ENCODE results near the gene THTPA. TPM values are rescaled to one million over a fixed set of nuclear protein-coding genes. Genes with fewer than 3 reads are reported as not detected.

The THTPA gene
- total RNA-seq, 1 donor from 2014 or later = 4.5 TPM

DNA sequence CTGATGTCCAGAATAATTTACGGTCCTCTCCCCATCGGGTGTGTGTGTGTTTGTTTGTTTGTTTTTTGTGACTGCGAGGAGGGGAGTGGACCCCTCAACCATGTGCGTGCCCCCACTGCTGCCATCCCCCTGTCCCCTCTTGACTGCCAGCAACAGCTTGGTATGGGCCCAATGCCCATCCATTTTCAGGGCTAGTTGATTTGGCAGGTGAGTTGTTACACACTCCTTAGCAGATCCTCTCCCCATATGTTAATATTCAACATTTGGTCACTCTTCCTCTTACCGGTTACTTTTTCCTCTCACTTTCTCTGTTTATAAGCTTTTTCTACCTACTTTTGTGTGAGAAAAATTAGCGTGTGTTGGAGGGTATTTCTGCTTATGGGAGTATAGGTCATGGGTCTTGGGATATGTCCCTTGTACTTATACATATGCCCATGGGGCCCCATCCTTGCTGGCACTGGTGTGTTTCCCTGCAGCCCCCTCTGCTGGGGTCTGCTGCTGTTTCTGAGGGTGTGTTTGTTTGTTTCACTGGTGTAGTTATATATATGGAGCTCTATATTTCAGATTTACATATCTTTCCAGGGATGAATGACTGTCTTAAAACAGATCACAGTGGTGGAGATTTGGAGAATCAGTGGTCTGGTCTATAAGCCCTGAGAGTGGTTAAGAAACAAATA is 38.3 kb upstream of the THTPA start:
- Histone ChIP-seq H3K4me3 (ENCODE audit: low read depth, low read length) (no peak overlapping the region), H3K36me3 (ENCODE audit: control insufficient read depth, insufficient read depth, low read length) (no peaks in the 10 kb centered on the region), H3K27me3 (ENCODE audit: control insufficient read depth, insufficient read depth, low read length) (no peaks in the 10 kb centered on the region)
- DNase-seq (ENCODE audit: low read depth) (no peak), FAIRE-seq (no peak)
- TF ChIP-seq, protein P1, sequence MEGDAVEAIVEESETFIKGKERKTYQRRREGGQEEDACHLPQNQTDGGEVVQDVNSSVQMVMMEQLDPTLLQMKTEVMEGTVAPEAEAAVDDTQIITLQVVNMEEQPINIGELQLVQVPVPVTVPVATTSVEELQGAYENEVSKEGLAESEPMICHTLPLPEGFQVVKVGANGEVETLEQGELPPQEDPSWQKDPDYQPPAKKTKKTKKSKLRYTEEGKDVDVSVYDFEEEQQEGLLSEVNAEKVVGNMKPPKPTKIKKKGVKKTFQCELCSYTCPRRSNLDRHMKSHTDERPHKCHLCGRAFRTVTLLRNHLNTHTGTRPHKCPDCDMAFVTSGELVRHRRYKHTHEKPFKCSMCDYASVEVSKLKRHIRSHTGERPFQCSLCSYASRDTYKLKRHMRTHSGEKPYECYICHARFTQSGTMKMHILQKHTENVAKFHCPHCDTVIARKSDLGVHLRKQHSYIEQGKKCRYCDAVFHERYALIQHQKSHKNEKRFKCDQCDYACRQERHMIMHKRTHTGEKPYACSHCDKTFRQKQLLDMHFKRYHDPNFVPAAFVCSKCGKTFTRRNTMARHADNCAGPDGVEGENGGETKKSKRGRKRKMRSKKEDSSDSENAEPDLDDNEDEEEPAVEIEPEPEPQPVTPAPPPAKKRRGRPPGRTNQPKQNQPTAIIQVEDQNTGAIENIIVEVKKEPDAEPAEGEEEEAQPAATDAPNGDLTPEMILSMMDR (IDR thresholded peaks at IDR 0.05; ENCODE audit: insufficient read depth, low read length, severe bottlenecking) = no peak

DNA sequence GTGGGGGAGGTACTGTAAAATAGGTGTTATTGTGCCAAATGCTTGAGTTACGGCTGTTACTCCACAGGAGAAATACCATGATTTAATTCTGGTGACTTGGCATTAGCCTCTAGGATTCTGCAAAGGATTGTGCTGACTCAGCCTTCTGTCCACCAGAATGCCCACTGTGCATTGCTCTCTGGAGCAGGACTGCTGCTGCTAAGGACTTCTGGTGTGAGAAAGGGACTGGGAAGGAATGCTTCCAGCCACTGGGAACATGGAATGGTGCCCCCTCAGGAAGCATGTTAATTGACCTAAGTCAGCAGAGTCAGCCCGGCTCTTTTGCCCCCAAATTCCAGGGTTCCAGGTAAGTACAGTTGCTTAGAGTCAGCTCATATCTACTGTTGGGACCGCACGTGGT is 37.4 kb upstream of the THTPA start:
- Histone ChIP-seq H3K4me3 (ENCODE audit: low read depth, low read length) (no peak overlapping the region), H3K27me3 (ENCODE audit: control insufficient read depth, insufficient read depth, low read length) (no peaks in the 10 kb centered on the region), H3K36me3 (ENCODE audit: control insufficient read depth, insufficient read depth, low read length) (no peaks in the 10 kb centered on the region)
- DNase-seq (ENCODE audit: low read depth) (no peak), FAIRE-seq (no peak)
- TF ChIP-seq, protein P1 (IDR thresholded peaks at IDR 0.05; ENCODE audit: insufficient read depth, low read length, severe bottlenecking) = no peak

DNA sequence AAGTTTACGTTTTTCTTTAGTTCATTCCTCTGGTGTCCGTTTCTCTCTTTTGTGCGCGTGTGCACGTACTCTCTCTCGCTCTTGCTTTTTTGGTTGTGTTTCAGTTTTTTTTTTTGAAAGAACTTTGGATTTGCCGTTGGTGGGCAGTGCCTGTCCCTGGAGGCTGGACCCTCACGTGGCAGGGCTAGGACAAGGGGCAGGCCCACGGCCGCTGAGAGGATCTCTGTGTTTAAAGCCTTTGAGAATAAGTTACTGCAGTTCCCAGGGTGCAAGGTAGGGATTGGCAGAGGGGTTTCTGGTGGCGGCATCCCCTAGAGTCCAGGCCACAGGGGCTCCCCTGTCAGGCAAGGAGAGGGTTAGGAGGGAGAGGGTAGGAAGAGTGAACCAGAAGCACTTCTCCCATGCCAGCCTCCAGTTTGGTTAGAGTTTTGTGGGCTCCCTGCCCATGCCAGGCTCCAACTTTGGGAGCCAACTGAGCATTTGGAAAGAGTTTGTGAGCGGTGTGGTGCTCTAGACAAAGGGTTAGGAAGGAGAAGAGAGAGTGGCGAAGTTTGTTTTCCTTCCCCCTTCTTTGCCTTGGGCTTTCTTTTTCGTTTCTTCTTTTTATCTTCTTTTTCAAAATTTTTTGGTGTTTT is 35.1 kb upstream of the THTPA start:
- TF ChIP-seq, protein P1 (IDR thresholded peaks at IDR 0.05; ENCODE audit: insufficient read depth, low read length, severe bottlenecking) = no peak
- no peaks in the 10 kb centered on the region for H3K36me3 ChIP-seq (ENCODE audit: control insufficient read depth, insufficient read depth, low read length)
- no peak for FAIRE-seq
- DNase-seq (ENCODE audit: low read depth) = no peak
- H3K4me3 ChIP-seq (ENCODE audit: low read depth, low read length) = no peak overlapping the region
- no peaks in the 10 kb centered on the region for H3K27me3 ChIP-seq (ENCODE audit: control insufficient read depth, insufficient read depth, low read length)

DNA sequence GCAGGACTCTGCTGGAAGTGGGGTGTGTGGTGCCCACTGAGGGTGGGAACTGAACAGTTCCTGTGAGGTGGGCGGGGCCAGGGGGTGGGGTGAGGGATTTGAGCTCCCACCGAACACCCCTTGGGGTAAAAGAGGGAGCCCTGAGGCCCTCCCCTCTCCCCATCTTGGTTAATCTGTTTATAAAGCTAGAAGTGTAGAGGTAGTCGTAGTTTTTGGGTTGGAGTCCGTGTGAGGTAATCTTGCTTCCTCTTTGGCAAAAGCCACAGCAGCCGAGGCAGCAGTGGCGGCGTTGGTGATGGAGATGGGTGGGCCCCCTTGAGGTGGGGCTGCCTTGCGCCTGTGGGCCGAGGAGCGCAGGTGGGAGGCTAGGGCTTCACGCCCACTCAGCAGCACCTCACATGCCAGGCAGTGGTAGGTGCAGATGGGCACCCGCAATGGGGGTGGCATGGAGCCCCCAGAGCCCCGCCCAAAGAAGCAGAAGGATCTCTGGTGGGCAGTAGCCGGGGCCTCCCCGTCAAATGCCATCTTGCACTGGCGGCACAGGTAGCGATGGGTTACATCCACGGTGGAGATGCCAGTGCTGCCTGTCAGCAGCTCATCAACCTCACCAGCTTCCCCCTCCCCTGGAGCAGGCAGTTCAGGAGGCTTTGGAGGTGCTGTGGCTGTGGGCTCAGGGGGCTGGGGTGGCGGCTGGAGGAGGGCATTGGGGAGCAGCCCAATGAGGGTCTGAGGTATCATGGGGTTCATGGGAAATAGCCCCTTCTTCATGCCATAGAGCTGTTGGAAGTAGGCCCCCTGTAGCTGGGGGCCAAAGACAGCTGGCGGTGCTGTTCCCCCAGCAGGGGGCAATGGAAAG is 34.1 kb upstream of the THTPA start:
- Histone ChIP-seq H3K4me3 (ENCODE audit: low read depth, low read length) (no peak overlapping the region), H3K36me3 (ENCODE audit: control insufficient read depth, insufficient read depth, low read length) (peaks cover 2% of the 10 kb centered on the region), H3K27me3 (ENCODE audit: control insufficient read depth, insufficient read depth, low read length) (no peaks in the 10 kb centered on the region)
- FAIRE-seq = no peak
- TF ChIP-seq, protein P1 (IDR thresholded peaks at IDR 0.05; ENCODE audit: insufficient read depth, low read length, severe bottlenecking) = no peak
- DNase-seq (ENCODE audit: low read depth) = no peak

DNA sequence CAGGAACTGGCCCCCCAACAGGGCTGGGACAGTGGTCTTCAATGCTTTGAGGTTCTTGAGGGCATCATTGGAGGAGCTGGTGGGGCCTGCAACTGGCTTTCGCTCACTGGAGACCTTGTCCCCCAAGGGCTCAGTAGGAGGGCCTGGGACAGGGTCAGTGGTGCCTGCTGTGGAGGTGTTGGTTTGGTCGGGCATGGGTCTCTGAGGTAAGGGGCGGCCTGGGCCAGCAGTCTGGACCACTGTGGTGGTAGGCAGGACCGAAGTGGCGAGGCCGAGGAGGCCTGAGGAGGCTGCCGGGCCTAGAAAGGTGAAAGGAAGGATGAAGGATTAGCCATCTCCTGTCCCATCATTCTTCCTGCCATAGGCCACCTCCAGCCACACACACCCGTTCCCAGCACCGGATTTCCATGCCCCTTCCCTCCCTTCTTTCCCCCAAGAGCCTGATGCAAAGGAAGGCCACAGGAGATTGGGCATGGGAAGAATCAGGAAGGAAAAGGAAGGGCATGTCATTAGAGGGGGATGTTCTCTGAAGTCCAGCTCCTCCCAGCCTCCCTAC is 33.4 kb upstream of the THTPA start:
- Histone ChIP-seq H3K4me3 (ENCODE audit: low read depth, low read length) (no peak overlapping the region), H3K36me3 (ENCODE audit: control insufficient read depth, insufficient read depth, low read length) (peaks cover 2% of the 10 kb centered on the region), H3K27me3 (ENCODE audit: control insufficient read depth, insufficient read depth, low read length) (no peaks in the 10 kb centered on the region)
- DNase-seq (ENCODE audit: low read depth) = no peak
- no peak for FAIRE-seq
- TF ChIP-seq, protein P1 (IDR thresholded peaks at IDR 0.05; ENCODE audit: insufficient read depth, low read length, severe bottlenecking) = no peak
